Breast epithelium (tissue), 3 donors: Measurements from ENCODE around the gene WNT7B.

Experiments used
- POLR2A ChIP-seq: fragments of 450-650 bp; IDR thresholded peaks from one replicate; pipeline ENCODE4 v1.6.1; 2016; ENCODE audit warnings: antibody characterized with exemption, mild to moderate bottlenecking, moderate library complexity
- POLR2AphosphoS5 ChIP-seq, 3 donors: sonication (generic); formaldehyde crosslinking; IDR thresholded peaks; one replicate each; pipeline ENCODE4 v1.6.1; 2017; ENCODE audit warnings: antibody characterized with exemption in 3 of 3
- TF ChIP-seq, protein P1 (sequence below), 3 donors: fragments of 450-650 bp; IDR thresholded peaks; one replicate each; pipeline ENCODE4 v1.5.1; 2016 to 2017; ENCODE audit warnings: antibody characterized with exemption in 3 of 3, mild to moderate bottlenecking in 3 of 3, moderate library complexity in 3 of 3

DNA sequence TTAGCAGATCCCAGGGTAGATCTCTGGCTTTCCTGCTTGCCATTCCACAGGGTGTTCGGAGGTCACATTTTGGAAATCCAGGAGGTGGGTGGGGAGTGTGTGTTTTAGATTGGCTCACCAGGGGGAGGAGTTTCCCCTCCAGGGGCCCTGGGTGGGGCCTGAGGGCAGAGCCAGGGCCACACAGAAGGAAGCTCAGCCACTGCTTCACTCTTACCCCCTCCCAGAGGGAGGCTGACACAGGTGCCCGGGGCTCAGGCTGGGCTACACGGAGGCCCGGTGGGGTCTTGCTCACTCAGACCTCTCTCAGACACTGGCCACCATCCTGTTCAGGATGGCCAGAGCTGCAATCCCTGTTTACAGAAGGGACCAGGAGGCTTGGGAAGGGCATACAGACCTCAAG is 2.5 kb downstream of the WNT7B start:
- TF ChIP-seq, protein P1, sequence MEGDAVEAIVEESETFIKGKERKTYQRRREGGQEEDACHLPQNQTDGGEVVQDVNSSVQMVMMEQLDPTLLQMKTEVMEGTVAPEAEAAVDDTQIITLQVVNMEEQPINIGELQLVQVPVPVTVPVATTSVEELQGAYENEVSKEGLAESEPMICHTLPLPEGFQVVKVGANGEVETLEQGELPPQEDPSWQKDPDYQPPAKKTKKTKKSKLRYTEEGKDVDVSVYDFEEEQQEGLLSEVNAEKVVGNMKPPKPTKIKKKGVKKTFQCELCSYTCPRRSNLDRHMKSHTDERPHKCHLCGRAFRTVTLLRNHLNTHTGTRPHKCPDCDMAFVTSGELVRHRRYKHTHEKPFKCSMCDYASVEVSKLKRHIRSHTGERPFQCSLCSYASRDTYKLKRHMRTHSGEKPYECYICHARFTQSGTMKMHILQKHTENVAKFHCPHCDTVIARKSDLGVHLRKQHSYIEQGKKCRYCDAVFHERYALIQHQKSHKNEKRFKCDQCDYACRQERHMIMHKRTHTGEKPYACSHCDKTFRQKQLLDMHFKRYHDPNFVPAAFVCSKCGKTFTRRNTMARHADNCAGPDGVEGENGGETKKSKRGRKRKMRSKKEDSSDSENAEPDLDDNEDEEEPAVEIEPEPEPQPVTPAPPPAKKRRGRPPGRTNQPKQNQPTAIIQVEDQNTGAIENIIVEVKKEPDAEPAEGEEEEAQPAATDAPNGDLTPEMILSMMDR (IDR thresholded peaks at IDR 0.05), result no peak
- TF ChIP-seq POLR2A (no peak), POLR2AphosphoS5 (IDR thresholded peaks at IDR 0.05) (no peak)
